ENCODE measurements around the gene USO1. TPM values are rescaled to one million over a fixed set of nuclear protein-coding genes. Genes with fewer than 3 reads are reported as not detected.

USO1 gene
- total RNA-seq, 1 experiment from 2014 or later, result 110 TPM

- no peak overlapping the region for H3K18ac ChIP-seq (ENCODE audit: insufficient read length, low read depth, low read length)
- no peak overlapping the region for H3T11ph ChIP-seq (ENCODE audit: low read length)
- H4K5ac ChIP-seq (ENCODE audit: insufficient read length, low read depth, low read length), result no peak overlapping the region
- H2AK5ac ChIP-seq (ENCODE audit: insufficient read length, low read length), result no peak overlapping the region
- peaks cover 3 to 8% of the 10 kb centered on the region in 2 experiments; a peak in 2 of 4 replicates for H3K4me1 Mint-ChIP-seq
- H2BK20ac ChIP-seq (ENCODE audit: low read depth, low read length, poor library complexity, severe bottlenecking), result no peak overlapping the region
- WGBS (ENCODE audit: extremely low coverage, insufficient read length, low lambda C conversion rate), result no CpG with 5 or more reads among the region's 6 CpGs
- peak overlapping the region; percentile 58 to 89 (median 89); a peak in 5 of 7 replicates for H3K27ac Mint-ChIP-seq
- no peaks in the 10 kb centered on the region for H3K27me3 Mint-ChIP-seq (ENCODE audit: low read depth)
- H3K9ac ChIP-seq (ENCODE audit: extremely low read depth, insufficient read length, low read length), result no peak overlapping the region
- no peak overlapping the region for H4K8ac ChIP-seq (replicated peaks; ENCODE audit: insufficient read length, low read depth, low read length)
- H3K4me1 ChIP-seq (ENCODE audit: insufficient read depth, low read length), result no peaks in the 10 kb centered on the region
- no peak overlapping the region for H3K4me2 ChIP-seq (ENCODE audit: insufficient read depth, insufficient read length, low read length)
- no peaks in the 10 kb centered on the region for H3K27me3 ChIP-seq (ENCODE audit: insufficient read depth, low read length)
- H2BK120ac ChIP-seq (ENCODE audit: low read depth, low read length, poor library complexity, severe bottlenecking), result no peak overlapping the region
- DNase-seq, result no peak
- H4K20me1 ChIP-seq (ENCODE audit: control insufficient read depth, insufficient read depth, insufficient read length), result no peaks in the 10 kb centered on the region
- H3K4ac ChIP-seq (ENCODE audit: low read depth, low read length), result no peak overlapping the region
- H3K36me3 Mint-ChIP-seq (ENCODE audit: insufficient read depth in 1 of 3, low read depth in 3 of 3), result peaks cover 30 to 43% (median 31%) of the 10 kb centered on the region in 3 experiments
- no peak overlapping the region for H3K14ac ChIP-seq (ENCODE audit: insufficient read depth, low read length)
- no peak overlapping the region for H3K4me3 Mint-ChIP-seq
- H3K79me2 ChIP-seq (ENCODE audit: insufficient read depth, low read length), result peaks cover 6% of the 10 kb centered on the region; the same call in 1 of the 2 replicates
- H4K91ac ChIP-seq (ENCODE audit: insufficient read length, low read depth, low read length), result no peak overlapping the region
- no peak overlapping the region for H2AFZ ChIP-seq (ENCODE audit: low read length)
- no peak overlapping the region for H3K56ac ChIP-seq (ENCODE audit: insufficient read length, low read depth, low read length)
- H3K23me2 ChIP-seq (ENCODE audit: insufficient read length, low read depth, low read length, poor library complexity, severe bottlenecking), result no peaks in the 10 kb centered on the region
- H3K9me3 ChIP-seq (ENCODE audit: control insufficient read depth, low read depth, low read length), result no peaks in the 10 kb centered on the region
- no peaks in the 10 kb centered on the region for H3K79me1 ChIP-seq (ENCODE audit: insufficient read depth, low read depth, low read length, poor library complexity, severe bottlenecking)
- H3K27ac ChIP-seq (ENCODE audit: insufficient read length, low read depth, low read length), result no peak overlapping the region
- no peak overlapping the region for H2BK12ac ChIP-seq (ENCODE audit: insufficient read length, low read depth, low read length)
- peaks cover 6 to 10% of the 10 kb centered on the region in 2 experiments; a peak in 4 of 5 replicates for H3K9me3 Mint-ChIP-seq
- TF ChIP-seq CTCF (conservative IDR thresholded peaks at IDR 0.05), result no peak
- H3K23ac ChIP-seq (ENCODE audit: insufficient read length, low read depth, low read length), result no peak overlapping the region
- no peak overlapping the region for H2BK15ac ChIP-seq (ENCODE audit: low read depth, low read length)
- H2BK5ac ChIP-seq (ENCODE audit: insufficient read length, low read length), result no peak overlapping the region
Measured at GRCh38 chr4:75683482-75684155, 40.8 kb upstream of the USO1 start.

Measured in H9 (cell line).